DMS53 (cell line): ENCODE measurements around the gene DSG4.

Experiments
- DNase-seq: peaks from one replicate; lab custom pipeline; 2025; lab: John Stamatoyannopoulos, UW

The DSG4 gene

GRCh38 chr18:31446854-31447253, 70.3 kb downstream of the DSG4 start:
- no peak for DNase-seq

GRCh38 chr18:31447530-31448191, 71.1 kb downstream of the DSG4 start, which contains the start of gene DSG3:
Gene DSG3 (plus strand): TSS chr18:31447741. CDS start chr18:31447878, 137 bp downstream.
- no peak for DNase-seq

- DNase-seq: no peak
These were observed 73.8 kb downstream of the DSG4 start for GRCh38 chr18:31450409-31450808.

GRCh38 chr18:31451625-31452024, 75.0 kb downstream of the DSG4 start:
- no peak for DNase-seq

GRCh38 chr18:31454066-31454708, 77.6 kb downstream of the DSG4 start:
- peak; percentile 54 for DNase-seq
